ENCODE results near the gene WWP2.

GRCh38 chr16:69812688-69813014, 50.5 kb downstream of the WWP2 start:
- no peak for TF ChIP-seq POLR2AphosphoS5 (IDR thresholded peaks at IDR 0.05)
- no peak for TF ChIP-seq EZH2 (IDR thresholded peaks at IDR 0.05; ENCODE audit: borderline replicate concordance, insufficient read depth, low read length, poor library complexity, severe bottlenecking)
- no peak for TF ChIP-seq REST (IDR thresholded peaks at IDR 0.05; ENCODE audit: borderline replicate concordance)
- TF ChIP-seq CTCF (IDR thresholded peaks at IDR 0.05; ENCODE audit: poor library complexity, severe bottlenecking) = no peak
- no peak for TF ChIP-seq SMC3 (conservative IDR thresholded peaks at IDR 0.05; ENCODE audit: poor library complexity)
- no peak for TF ChIP-seq EP300 (conservative IDR thresholded peaks at IDR 0.05; ENCODE audit: poor library complexity, severe bottlenecking)
- TF ChIP-seq RAD21 (conservative IDR thresholded peaks at IDR 0.05) = no peak
- TF ChIP-seq TAF1 (IDR thresholded peaks at IDR 0.05; ENCODE audit: low read depth) = no peak
